ENCODE results near the gene GLCCI1.

GLCCI1 gene

GRCh38 chr7:8129318-8129659 is 160.7 kb downstream of the GLCCI1 start:
- no peak for DNase-seq (ENCODE audit: extremely low spot score)
- no peak for TF ChIP-seq CTCF (IDR thresholded peaks at IDR 0.05; ENCODE audit: control extremely low read depth, extremely low read depth, low read depth, missing control alignments)
- ChIA-PET CTCF (interaction anchor here (1.8 kb wide), 1 partner anchor 61 kb away, joined by 4 read pairs; no protein-coding TSS in a partner anchor), POLR2A (no interaction called here)

GRCh38 chr7:8130663-8131062 is 162.1 kb downstream of the GLCCI1 start:
- no peak for TF ChIP-seq CTCF (IDR thresholded peaks at IDR 0.05; ENCODE audit: control extremely low read depth, extremely low read depth, low read depth, missing control alignments)
- no peak for DNase-seq (ENCODE audit: extremely low spot score)
- CTCF ChIA-PET: interaction anchor here (1.5 to 1.8 kb wide), 2 partner anchors 19 to 59 kb away, joined by 3 to 4 read pairs; no protein-coding TSS in a partner anchor
- POLR2A ChIA-PET: no interaction called here

- CTCF ChIA-PET: interaction anchor here (0.9 to 2.6 kb wide), 5 partner anchors 11 to 159 kb away, joined by 3 to 7 read pairs (median 3); no protein-coding TSS in a partner anchor
- TF ChIP-seq CTCF (IDR thresholded peaks at IDR 0.05; ENCODE audit: control extremely low read depth, extremely low read depth, low read depth, missing control alignments): no peak
- no peak for DNase-seq (ENCODE audit: extremely low spot score)
- POLR2A ChIA-PET: no interaction called here
These were observed 163.4 kb downstream of the GLCCI1 start for GRCh38 chr7:8131694-8132605.

GRCh38 chr7:8133188-8133848 is 164.7 kb downstream of the GLCCI1 start:
- no peak for DNase-seq (ENCODE audit: extremely low spot score)
- no peak for TF ChIP-seq CTCF (IDR thresholded peaks at IDR 0.05; ENCODE audit: control extremely low read depth, extremely low read depth, low read depth, missing control alignments)
- POLR2A ChIA-PET: interaction anchor here (0.7 to 1.4 kb wide), 2 partner anchors 8 to 1963 kb away, joined by 4 to 6 read pairs; no protein-coding TSS in a partner anchor
- CTCF ChIA-PET: interaction anchor here (1.2 to 3.3 kb wide), 10 partner anchors 8 to 156 kb away, joined by 3 to 16 read pairs (median 6); no protein-coding TSS in a partner anchor

GRCh38 chr7:8134089-8134733 is 165.6 kb downstream of the GLCCI1 start:
- peak; percentile 62 for DNase-seq (ENCODE audit: extremely low spot score)

More at GRCh38 chr7:8134089-8134733, 165.6 kb downstream of the GLCCI1 start:
- ChIA-PET POLR2A (interaction anchor here (1.4 kb wide), 1 partner anchor 9 kb away, joined by 4 read pairs; no protein-coding TSS in a partner anchor), CTCF (interaction anchor here (1.2 to 3.3 kb wide), 9 partner anchors 9 to 157 kb away, joined by 4 to 16 read pairs (median 7); no protein-coding TSS in a partner anchor)
- no peak for TF ChIP-seq CTCF (IDR thresholded peaks at IDR 0.05; ENCODE audit: control extremely low read depth, extremely low read depth, low read depth, missing control alignments)
